Stimulated activated CD4-positive, alpha-beta T cell treated with anti-CD3 and anti-CD28 coated beads, Interleukin-15, amount 100 ng/mL, for 48 hours (primary cell): ENCODE measurements around the gene PLEKHG3.
A peak's percentile ranks its signal among the peaks of the same experiment; 100 is the strongest.

Source experiments
- DNase-seq, 2 donors: peaks; one replicate each; pipeline ENCODE4 v3.0.0-alpha.2; 2020; ENCODE audit warnings: low read depth in 2 of 2

PLEKHG3 gene

GRCh38 chr14:64746298-64747250, 42.4 kb downstream of the PLEKHG3 start:
- DNase-seq = no peak

- no peak for DNase-seq
These were observed 43.1 kb downstream of the PLEKHG3 start for GRCh38 chr14:64747327-64747726.

- DNase-seq = no peak
These were observed 44.3 kb downstream of the PLEKHG3 start for GRCh38 chr14:64748521-64748920.

- DNase-seq = no peak
These were observed 44.9 kb downstream of the PLEKHG3 start for GRCh38 chr14:64748995-64749714.

GRCh38 chr14:64752909-64753308, 48.7 kb downstream of the PLEKHG3 start:
- DNase-seq = no peak

- no peak for DNase-seq
These were observed 49.1 kb downstream of the PLEKHG3 start for GRCh38 chr14:64753374-64753773.

- DNase-seq = no peak
These were observed 49.8 kb downstream of the PLEKHG3 start for GRCh38 chr14:64753999-64754398.

GRCh38 chr14:64754685-64755084, 50.5 kb downstream of the PLEKHG3 start:
- no peak for DNase-seq

- DNase-seq = peak; percentile 18 to 32
These were observed 51.6 kb downstream of the PLEKHG3 start for GRCh38 chr14:64755781-64756221.

- no peak for DNase-seq
These were observed 52.5 kb downstream of the PLEKHG3 start for GRCh38 chr14:64756712-64757111.

- no peak for DNase-seq
These were observed 53.4 kb downstream of the PLEKHG3 start for GRCh38 chr14:64757601-64758000.

GRCh38 chr14:64758025-64758521, 53.8 kb downstream of the PLEKHG3 start:
- DNase-seq = no peak

GRCh38 chr14:64758691-64759554, 54.7 kb downstream of the PLEKHG3 start:
- no peak for DNase-seq

GRCh38 chr14:64759555-64759938, 55.3 kb downstream of the PLEKHG3 start:
- no peak for DNase-seq

- DNase-seq = peak; percentile 24 to 56
These were observed 56.0 kb downstream of the PLEKHG3 start for GRCh38 chr14:64760146-64760755.

- DNase-seq = no peak
These were observed 56.7 kb downstream of the PLEKHG3 start for GRCh38 chr14:64760916-64761315.

- DNase-seq = no peak
These were observed 57.3 kb downstream of the PLEKHG3 start for GRCh38 chr14:64761441-64762043.

GRCh38 chr14:64762044-64763034, 58.1 kb downstream of the PLEKHG3 start:
- DNase-seq = peak in 1 of 2 donors; percentile 15

GRCh38 chr14:64763085-64763782, 59.0 kb downstream of the PLEKHG3 start:
- no peak for DNase-seq
